Sigmoid colon (tissue), 7 donors: ENCODE measurements around the gene MRPL20. TPM values are rescaled to one million over a fixed set of nuclear protein-coding genes. Genes with fewer than 3 reads are reported as not detected.

Experiments used
- DNase-seq: peaks from one replicate; pipeline ENCODE4 v3.0.0-alpha.2; 2019
- H3K27ac ChIP-seq, 4 donors: fragments of 200-600 bp; sonication (generic); one replicate each; pipeline ENCODE4 v1.5.1; 2016 to 2019; ENCODE audit warnings: mild to moderate bottlenecking in 1 of 4
- H3K27me3 ChIP-seq, 3 donors: fragments of 200-600 bp; sonication (generic); one replicate each; pipeline ENCODE4 v1.5.1; 2019; ENCODE audit warnings: mild to moderate bottlenecking in 1 of 3
- H3K36me3 ChIP-seq, 4 donors: fragments of 200-600 bp; sonication (generic); one replicate each; pipeline ENCODE4 v1.5.1; 2016 to 2019
- H3K4me1 ChIP-seq, 4 donors: fragments of 200-600 bp; sonication (generic); one replicate each; pipeline ENCODE4 v1.5.1; 2017 to 2019
- H3K4me3 ChIP-seq, 4 donors: fragments of 200-600 bp; sonication (generic); one replicate each; pipeline ENCODE4 v1.5.1; 2017 to 2019; ENCODE audit warnings: mild to moderate bottlenecking in 2 of 4, moderate library complexity in 1 of 4
- H3K9me3 ChIP-seq, 4 donors: fragments of 200-600 bp in 3 of 4; sonication (generic) in 3 of 4; one replicate each; pipeline versions ENCODE4 v1.5.1 to v1.6.1; 2013 to 2019
- EP300 ChIP-seq, 4 donors: sonication (generic); formaldehyde crosslinking; IDR thresholded peaks; one replicate each; pipeline ENCODE4 v1.6.1; 2017; ENCODE audit warnings: antibody characterized with exemption in 4 of 4
- POLR2A ChIP-seq, 2 donors: fragments of 450-650 bp; IDR thresholded peaks; one replicate each; pipeline ENCODE4 v1.6.1; 2016; ENCODE audit warnings: antibody characterized with exemption in 2 of 2, mild to moderate bottlenecking in 2 of 2, moderate library complexity in 2 of 2
- POLR2AphosphoS5 ChIP-seq, 4 donors: sonication (generic); formaldehyde crosslinking; IDR thresholded peaks; one replicate each; pipeline ENCODE4 v1.6.1; 2017; ENCODE audit warnings: antibody characterized with exemption in 4 of 4
- WGBS, 2 donors: extraction: QIAGEN DNeasy Blood & Tissue Kit; methylation state at CpG; one replicate each; pipeline ENCODE4 v1.1.7; 2013; 5-methylcytosine and 5-hydroxymethylcytosine counted together
- intact Hi-C: fragments of 100-400 bp; cut with DNase I; formaldehyde crosslinking; loops from one replicate; pipeline ENCODE4 v1.15.1; 2023
- polyA plus RNA-seq, 3 donors: library from polyadenylated mRNA; stranded (reverse); fragments of 200-250 nt; gene quantifications; one replicate each; pipeline ENCODE4 v1.2.3, GENCODE V29; 2013
- total RNA-seq, 4 donors: library from RNA; depleted of rRNA; stranded (reverse); fragments of >200 nt; gene quantifications; one replicate each; pipeline ENCODE4 v1.1.0, GENCODE V29; 2016
- TF ChIP-seq, protein P1 (sequence below), 4 experiments: fragments of 450-650 bp in 3 of 4; fragments of 200-600 bp in 1 of 4; IDR thresholded peaks; one replicate each; pipeline ENCODE4 v1.5.1; 2016 to 2019; ENCODE audit warnings: antibody characterized with exemption in 4 of 4, mild to moderate bottlenecking in 3 of 4, moderate library complexity in 2 of 4
- donor health status: healthy with polysubstance abuse.
- donor health status: Bipolar disorder and iron deficiency.
- donor health status: healthy.

Gene MRPL20
- total and polyA plus RNA-seq, 7 donors, result 133 to 235 (median 178) TPM

GRCh38 chr1:1353389-1354151, 53.5 kb downstream of the MRPL20 start:
- H3K4me1 ChIP-seq, result peaks cover 0 to 63% (median 52%) of the 10 kb centered on the region in 4 donors
- H3K27me3 ChIP-seq, result no peaks in the 10 kb centered on the region
- 9 to 28% methylated on average over 28 of the region's 28 CpGs for WGBS, 2 donors
- no peak overlapping the region for H3K4me3 ChIP-seq
- H3K27ac ChIP-seq, result peak overlapping the region; percentile 17 to 76 (median 60)
- H3K9me3 ChIP-seq, result no peaks in the 10 kb centered on the region
- no peak for DNase-seq
- H3K36me3 ChIP-seq, result peaks cover 7 to 22% (median 11%) of the 10 kb centered on the region in 4 donors
- TF ChIP-seq POLR2AphosphoS5 (IDR thresholded peaks at IDR 0.05) (no peak), POLR2A (IDR thresholded peaks at IDR 0.05) (no peak), EP300 (IDR thresholded peaks at IDR 0.05) (no peak)
- TF ChIP-seq, protein P1, sequence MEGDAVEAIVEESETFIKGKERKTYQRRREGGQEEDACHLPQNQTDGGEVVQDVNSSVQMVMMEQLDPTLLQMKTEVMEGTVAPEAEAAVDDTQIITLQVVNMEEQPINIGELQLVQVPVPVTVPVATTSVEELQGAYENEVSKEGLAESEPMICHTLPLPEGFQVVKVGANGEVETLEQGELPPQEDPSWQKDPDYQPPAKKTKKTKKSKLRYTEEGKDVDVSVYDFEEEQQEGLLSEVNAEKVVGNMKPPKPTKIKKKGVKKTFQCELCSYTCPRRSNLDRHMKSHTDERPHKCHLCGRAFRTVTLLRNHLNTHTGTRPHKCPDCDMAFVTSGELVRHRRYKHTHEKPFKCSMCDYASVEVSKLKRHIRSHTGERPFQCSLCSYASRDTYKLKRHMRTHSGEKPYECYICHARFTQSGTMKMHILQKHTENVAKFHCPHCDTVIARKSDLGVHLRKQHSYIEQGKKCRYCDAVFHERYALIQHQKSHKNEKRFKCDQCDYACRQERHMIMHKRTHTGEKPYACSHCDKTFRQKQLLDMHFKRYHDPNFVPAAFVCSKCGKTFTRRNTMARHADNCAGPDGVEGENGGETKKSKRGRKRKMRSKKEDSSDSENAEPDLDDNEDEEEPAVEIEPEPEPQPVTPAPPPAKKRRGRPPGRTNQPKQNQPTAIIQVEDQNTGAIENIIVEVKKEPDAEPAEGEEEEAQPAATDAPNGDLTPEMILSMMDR (IDR thresholded peaks at IDR 0.05), result no peak
- intact Hi-C loops, result no loop called here

DNA sequence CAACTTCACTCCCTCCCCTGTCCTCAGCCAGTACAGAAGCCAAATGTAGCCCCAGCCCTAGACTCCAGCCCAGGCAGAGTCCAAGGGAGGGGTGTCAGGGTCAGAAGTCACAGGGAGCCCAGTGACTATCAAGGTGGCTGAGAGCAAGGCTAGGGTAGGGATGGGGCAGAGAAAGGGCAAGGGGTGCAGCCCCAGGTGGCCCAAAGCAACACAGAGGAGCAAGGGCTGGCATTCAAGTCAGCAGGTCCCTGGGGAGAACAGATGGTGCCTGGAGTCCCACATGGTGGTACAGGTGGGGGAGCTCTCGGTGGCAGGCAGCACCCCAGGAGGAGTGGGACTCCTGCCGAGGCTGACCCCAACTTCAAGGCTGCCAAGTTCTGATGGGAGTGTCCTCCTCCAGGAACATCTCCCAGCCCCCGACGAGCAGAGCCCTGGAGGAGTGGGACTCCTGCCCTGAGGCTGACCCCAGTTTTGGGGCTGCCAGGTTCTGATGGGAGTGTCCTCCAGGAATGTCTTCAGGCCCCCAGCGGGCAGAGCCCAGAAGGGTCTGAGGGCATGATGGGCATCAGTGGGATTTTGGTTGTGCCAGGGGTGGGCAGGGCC, 54.2 kb downstream of the MRPL20 start:
- Histone ChIP-seq H3K9me3 (no peaks in the 10 kb centered on the region), H3K27ac (peak overlapping the region; percentile 55 to 76 (median 61))

More for the DNA sequence above, 54.2 kb downstream of the MRPL20 start:
- no peak for DNase-seq
- intact Hi-C loops, result no loop called here
- peaks cover 0 to 64% (median 55%) of the 10 kb centered on the region in 4 donors for H3K4me1 ChIP-seq
- H3K36me3 ChIP-seq, result peaks cover 7 to 22% (median 11%) of the 10 kb centered on the region in 4 donors
- 16 to 30% methylated on average over 5 of the region's 5 CpGs for WGBS, 2 donors
- no peak for TF ChIP-seq POLR2A (IDR thresholded peaks at IDR 0.05)
- TF ChIP-seq POLR2AphosphoS5 (IDR thresholded peaks at IDR 0.05), result no peak
- TF ChIP-seq, protein P1 (IDR thresholded peaks at IDR 0.05), result no peak
- no peak for TF ChIP-seq EP300 (IDR thresholded peaks at IDR 0.05)
- H3K4me3 ChIP-seq, result no peak overlapping the region
- no peaks in the 10 kb centered on the region for H3K27me3 ChIP-seq

Other genes with a start within 250 kb of the MRPL20 start
- gene TTLL10, start 233.4 kb downstream of the MRPL20 start, total RNA-seq, result not detected
- under 1 TPM; 0.46 to 0.70 (median 0.60) TPM for gene TTLL10, start 233.4 kb downstream of the MRPL20 start, polyA plus RNA-seq
- gene TNFRSF18, start 200.7 kb downstream of the MRPL20 start, total RNA-seq, result under 1 TPM in 1 of 4 donors, not detected in 3; 0.71 TPM
- gene TNFRSF18, start 200.7 kb downstream of the MRPL20 start, polyA plus RNA-seq, result 1 to 10 TPM in 2 of 3 donors, not detected in 1; 1.2 to 3.9 TPM
- gene TNFRSF4, start 193.1 kb downstream of the MRPL20 start, total RNA-seq, result 1 to 10 TPM in 1 of 4 donors, under 1 TPM in 1, not detected in 2; 0.95 to 1.8 TPM
- 1 to 10 TPM; 1.2 to 8.6 (median 1.2) TPM for gene TNFRSF4, start 193.1 kb downstream of the MRPL20 start, polyA plus RNA-seq
- 10 to 100 TPM; 73.4 to 95.6 (median 81.9) TPM for gene SDF4, start 175.3 kb downstream of the MRPL20 start, total RNA-seq
- 100 to 1,000 TPM in 1 of 3 donors, 10 to 100 TPM in 2; 33.0 to 181 (median 40.2) TPM for gene SDF4, start 175.3 kb downstream of the MRPL20 start, polyA plus RNA-seq
- 10 to 100 TPM in 2 of 4 donors, 1 to 10 TPM in 2; 8.6 to 12.5 (median 10.3) TPM for gene B3GALT6, start 175.1 kb downstream of the MRPL20 start, total RNA-seq
- 1 to 10 TPM; 1.8 to 9.6 (median 2.5) TPM for gene B3GALT6, start 175.1 kb downstream of the MRPL20 start, polyA plus RNA-seq
- gene C1QTNF12, start 160.6 kb downstream of the MRPL20 start, total RNA-seq, result 1 to 10 TPM in 2 of 4 donors, not detected in 2; 1.9 to 5.7 TPM
- gene C1QTNF12, start 160.6 kb downstream of the MRPL20 start, polyA plus RNA-seq, result 10 to 100 TPM; 17.6 to 28.7 (median 23.4) TPM
- 10 to 100 TPM; 33.1 to 44.3 (median 34.0) TPM for gene UBE2J2, start 133.4 kb downstream of the MRPL20 start, total RNA-seq
- gene UBE2J2, start 133.4 kb downstream of the MRPL20 start, polyA plus RNA-seq, result 10 to 100 TPM; 32.4 to 63.6 (median 54.6) TPM
- gene SCNN1D, start 126.9 kb downstream of the MRPL20 start, total RNA-seq, result 1 to 10 TPM; 1.2 to 5.0 (median 3.2) TPM
- 1 to 10 TPM in 1 of 3 donors, under 1 TPM in 1, not detected in 1; under 0.01 to 3.2 TPM for gene SCNN1D, start 126.9 kb downstream of the MRPL20 start, polyA plus RNA-seq
- gene ACAP3, start 99.4 kb downstream of the MRPL20 start, total RNA-seq, result 10 to 100 TPM; 21.4 to 57.1 (median 33.4) TPM
- gene ACAP3, start 99.4 kb downstream of the MRPL20 start, polyA plus RNA-seq, result 10 to 100 TPM in 1 of 3 donors, 1 to 10 TPM in 2; 7.2 to 41.8 (median 8.3) TPM
- gene PUSL1, start 98.7 kb downstream of the MRPL20 start, total RNA-seq, result 10 to 100 TPM; 15.7 to 24.0 (median 20.4) TPM
- 10 to 100 TPM; 12.6 to 22.3 (median 12.7) TPM for gene PUSL1, start 98.7 kb downstream of the MRPL20 start, polyA plus RNA-seq
- 100 to 1,000 TPM in 1 of 4 donors, 10 to 100 TPM in 3; 83.8 to 135 (median 93.4) TPM for gene INTS11, start 82.6 kb downstream of the MRPL20 start, total RNA-seq
- 100 to 1,000 TPM in 1 of 3 donors, 10 to 100 TPM in 2; 58.3 to 117 (median 62.7) TPM for gene INTS11, start 82.6 kb downstream of the MRPL20 start, polyA plus RNA-seq
- 10 to 100 TPM in 2 of 4 donors, 1 to 10 TPM in 2; 8.4 to 21.6 (median 10.5) TPM for gene CPTP, start 82.5 kb downstream of the MRPL20 start, total RNA-seq
- gene CPTP, start 82.5 kb downstream of the MRPL20 start, polyA plus RNA-seq, result 10 to 100 TPM; 41.4 to 57.1 (median 42.0) TPM
- not detected for gene TAS1R3, start 76.0 kb downstream of the MRPL20 start, total RNA-seq
- gene TAS1R3, start 76.0 kb downstream of the MRPL20 start, polyA plus RNA-seq, result under 1 TPM in 2 of 3 donors, not detected in 1; 0.60 to 0.64 TPM
- gene DVL1, start 57.9 kb downstream of the MRPL20 start, total RNA-seq, result 10 to 100 TPM; 50.7 to 85.0 (median 61.9) TPM
- gene DVL1, start 57.9 kb downstream of the MRPL20 start, polyA plus RNA-seq, result 10 to 100 TPM; 25.8 to 59.9 (median 36.3) TPM
- 100 to 1,000 TPM in 3 of 4 donors, 10 to 100 TPM in 1; 78.8 to 234 (median 114) TPM for gene MXRA8, start 48.7 kb downstream of the MRPL20 start, total RNA-seq
- 10 to 100 TPM in 2 of 3 donors, 1 to 10 TPM in 1; 2.8 to 26.2 (median 22.2) TPM for gene MXRA8, start 48.7 kb downstream of the MRPL20 start, polyA plus RNA-seq
- gene AURKAIP1, start 32.1 kb downstream of the MRPL20 start, total RNA-seq, result 100 to 1,000 TPM in 3 of 4 donors, 10 to 100 TPM in 1; 89.3 to 143 (median 124) TPM
- gene AURKAIP1, start 32.1 kb downstream of the MRPL20 start, polyA plus RNA-seq, result 100 to 1,000 TPM; 263 to 288 (median 271) TPM
- 100 to 1,000 TPM; 139 to 375 (median 173) TPM for gene CCNL2, start 8.0 kb downstream of the MRPL20 start, total RNA-seq
- gene CCNL2, start 8.0 kb downstream of the MRPL20 start, polyA plus RNA-seq, result 10 to 100 TPM; 15.0 to 99.6 (median 16.2) TPM
- 10 to 100 TPM; 10.0 to 23.0 (median 15.8) TPM for gene ANKRD65, start 14.0 kb upstream of the MRPL20 start, total RNA-seq
- 1 to 10 TPM in 2 of 3 donors, under 1 TPM in 1; 0.69 to 5.4 (median 3.8) TPM for gene ANKRD65, start 14.0 kb upstream of the MRPL20 start, polyA plus RNA-seq
- gene VWA1, start 28.4 kb upstream of the MRPL20 start, total RNA-seq, result 100 to 1,000 TPM in 1 of 4 donors, 10 to 100 TPM in 3; 47.1 to 107 (median 71.1) TPM
- 10 to 100 TPM in 1 of 3 donors, 1 to 10 TPM in 2; 2.4 to 44.2 (median 3.7) TPM for gene VWA1, start 28.4 kb upstream of the MRPL20 start, polyA plus RNA-seq
- under 1 TPM; 0.16 to 0.55 (median 0.45) TPM for gene ATAD3C, start 42.4 kb upstream of the MRPL20 start, total RNA-seq
- 1 to 10 TPM in 1 of 3 donors, under 1 TPM in 1, not detected in 1; under 0.01 to 1.5 TPM for gene ATAD3C, start 42.4 kb upstream of the MRPL20 start, polyA plus RNA-seq
- 10 to 100 TPM; 11.1 to 47.1 (median 13.1) TPM for gene ATAD3B, start 64.5 kb upstream of the MRPL20 start, total RNA-seq
- 10 to 100 TPM in 1 of 3 donors, 1 to 10 TPM in 2; 4.8 to 49.4 (median 5.3) TPM for gene ATAD3B, start 64.5 kb upstream of the MRPL20 start, polyA plus RNA-seq
- 10 to 100 TPM in 3 of 4 donors, 1 to 10 TPM in 1; 8.6 to 14.7 (median 12.1) TPM for gene ATAD3A, start 104.9 kb upstream of the MRPL20 start, total RNA-seq
- 10 to 100 TPM; 12.6 to 40.4 (median 13.6) TPM for gene ATAD3A, start 104.9 kb upstream of the MRPL20 start, polyA plus RNA-seq
- gene TMEM240, start 133.3 kb upstream of the MRPL20 start, total RNA-seq, result 10 to 100 TPM; 15.3 to 35.2 (median 17.6) TPM
- 1 to 10 TPM in 2 of 3 donors, not detected in 1; 3.7 to 4.8 TPM for gene TMEM240, start 133.3 kb upstream of the MRPL20 start, polyA plus RNA-seq
- 100 to 1,000 TPM in 3 of 4 donors, 10 to 100 TPM in 1; 98.9 to 119 (median 109) TPM for gene SSU72, start 167.6 kb upstream of the MRPL20 start, total RNA-seq
- gene SSU72, start 167.6 kb upstream of the MRPL20 start, polyA plus RNA-seq, result 100 to 1,000 TPM; 129 to 165 (median 150) TPM
- gene FNDC10, start 192.8 kb upstream of the MRPL20 start, total RNA-seq, result 1 to 10 TPM in 3 of 4 donors, under 1 TPM in 1; 0.82 to 2.8 (median 1.6) TPM
- gene FNDC10, start 192.8 kb upstream of the MRPL20 start, polyA plus RNA-seq, result 1 to 10 TPM; 1.2 to 3.5 (median 2.8) TPM
- 10 to 100 TPM; 32.7 to 95.3 (median 53.6) TPM for gene MIB2, start 208.2 kb upstream of the MRPL20 start, total RNA-seq
- gene MIB2, start 208.2 kb upstream of the MRPL20 start, polyA plus RNA-seq, result 10 to 100 TPM; 24.6 to 77.6 (median 33.3) TPM
- gene MMP23B, start 224.9 kb upstream of the MRPL20 start, total RNA-seq, result 10 to 100 TPM in 2 of 4 donors, 1 to 10 TPM in 2; 1.8 to 58.7 (median 17.2) TPM
- gene MMP23B, start 224.9 kb upstream of the MRPL20 start, polyA plus RNA-seq, result 1 to 10 TPM; 2.2 to 3.6 (median 2.3) TPM